Ecto neural progenitor cell (in vitro differentiated cells): Measurements from ENCODE around the gene WDR89.
"Not testable (repeated sequence)": the region's sequence is repeated elsewhere in the genome, so short reads cannot be mapped to it uniquely, and the experiment has no call there.

Experiments
- DNase-seq: peaks from one replicate; pipeline ENCODE4 v3.0.0-alpha.2; 2018; ENCODE audit warnings: low spot score

WDR89 gene

DNA sequence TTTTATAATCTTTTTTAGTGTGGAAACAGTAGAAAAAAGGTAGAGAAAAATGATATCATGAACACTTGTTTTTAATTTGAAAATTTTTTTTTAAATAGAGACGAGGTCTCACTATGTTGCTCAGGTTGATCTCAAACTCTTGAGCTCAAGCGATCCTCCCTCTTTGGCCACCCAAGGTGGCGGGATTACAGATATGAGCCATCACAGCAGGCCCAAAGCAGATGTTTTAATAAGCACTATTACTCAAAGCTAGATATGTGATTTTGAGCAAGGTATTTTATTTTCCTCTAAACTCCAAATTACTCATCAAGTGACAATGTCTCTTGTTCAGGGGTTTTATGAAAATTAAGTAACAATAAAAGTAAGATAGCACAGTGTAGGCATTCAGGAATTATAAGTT, 10.7 kb upstream of the WDR89 start:
- no peak for DNase-seq

DNA sequence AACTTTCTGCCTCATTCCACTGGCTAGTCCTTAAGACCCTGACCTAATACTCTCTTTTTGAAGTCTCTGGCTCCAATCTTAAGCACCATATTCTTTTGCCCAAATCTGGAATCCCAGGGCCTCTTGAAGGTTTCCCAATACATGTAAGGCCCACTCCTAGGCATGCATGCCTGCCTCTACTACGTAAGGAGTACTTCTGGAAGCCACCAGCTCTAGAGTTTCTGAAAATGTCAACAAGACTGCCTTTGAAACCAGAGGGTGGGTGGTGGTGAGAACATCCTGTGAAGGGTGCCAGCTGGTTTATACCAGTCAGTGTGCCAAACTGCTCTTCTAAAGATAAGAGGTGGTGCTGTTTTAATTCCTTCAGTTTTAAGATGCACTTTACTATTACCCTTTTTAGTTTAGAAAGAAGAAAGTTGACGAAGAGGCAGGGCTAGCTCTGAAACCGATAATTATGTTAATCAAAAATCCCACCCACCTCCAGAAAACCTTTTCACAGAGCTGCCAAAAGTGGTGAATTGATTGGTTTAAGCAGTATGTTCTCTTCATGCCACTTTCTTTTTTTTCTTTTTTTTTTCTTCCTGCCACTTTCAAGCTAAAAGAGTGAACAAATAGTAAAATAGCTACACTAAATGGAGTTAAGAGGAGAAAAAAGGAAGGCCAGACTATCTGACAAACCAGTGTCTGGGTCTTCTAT, 8.7 kb upstream of the WDR89 start:
- DNase-seq, result no peak

DNA sequence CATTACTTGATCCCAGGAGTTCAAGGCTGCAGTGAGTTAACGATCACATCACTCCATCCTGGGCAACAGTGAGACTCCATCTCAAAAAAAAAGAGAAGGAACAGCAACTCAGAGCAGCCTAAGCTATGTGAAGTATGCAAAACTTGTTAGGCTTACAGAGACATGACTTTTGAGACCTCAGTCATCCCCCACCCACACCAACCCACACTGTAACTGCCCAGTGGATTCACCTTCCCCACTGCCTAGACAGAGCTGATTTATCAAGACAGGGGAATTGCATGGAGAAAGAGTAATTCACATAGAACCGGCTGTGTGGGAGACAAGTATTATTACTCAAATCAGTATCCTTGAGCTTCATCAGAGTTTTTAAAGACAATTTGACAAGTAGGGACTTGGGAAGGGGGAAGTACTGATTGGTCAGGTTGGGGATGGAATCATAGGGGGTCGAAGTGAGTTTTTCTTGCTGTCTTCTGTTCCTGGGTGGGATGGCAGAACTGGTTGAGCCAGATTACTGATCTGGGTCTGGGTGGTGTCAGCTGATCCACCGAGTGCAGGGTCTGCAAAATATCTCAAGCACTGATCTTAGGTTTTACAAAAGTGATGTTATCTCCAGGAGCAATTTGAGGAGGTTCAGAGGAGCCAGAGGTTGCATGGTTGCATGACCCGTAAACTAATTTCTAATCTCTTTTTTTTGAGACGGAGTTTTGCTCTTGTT, 6.2 kb upstream of the WDR89 start:
- DNase-seq, result no peak

GRCh38 chr14:63644741-63645140, 3.1 kb upstream of the WDR89 start:
- no peak for DNase-seq

DNA sequence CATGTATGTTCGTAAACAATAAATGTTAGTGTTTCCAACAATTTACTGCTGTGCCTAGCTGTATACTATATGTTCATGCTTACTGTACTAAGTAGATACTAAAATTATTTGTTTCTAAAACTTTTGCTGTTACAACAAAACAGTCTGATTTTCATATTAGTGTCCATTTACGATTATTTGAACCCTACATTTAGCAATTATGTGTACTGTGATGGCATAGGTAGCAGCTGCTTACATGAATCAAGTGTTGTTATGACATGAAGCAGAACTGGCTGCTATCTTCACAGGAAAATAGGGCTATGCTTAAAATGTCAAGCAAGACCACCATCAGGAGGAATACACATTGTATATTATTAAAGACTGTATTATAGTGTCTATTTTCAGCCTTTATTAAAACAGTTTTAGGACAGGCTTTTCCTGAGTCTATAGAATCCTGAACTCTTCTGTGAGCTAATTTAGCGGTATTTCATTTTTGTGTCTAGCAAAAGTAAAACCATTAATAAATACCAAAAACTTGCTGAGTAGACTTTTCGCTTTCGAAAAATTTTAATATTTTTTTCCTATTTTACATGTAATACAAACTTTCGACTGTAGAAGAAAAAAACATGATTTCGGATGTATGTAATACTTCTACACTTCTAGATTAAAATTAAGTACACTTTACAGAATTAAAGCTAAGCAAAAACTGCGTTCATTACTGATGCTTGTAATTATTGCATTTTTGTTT, 1.1 kb upstream of the WDR89 start:
- no peak for DNase-seq

- peak; percentile 82 for DNase-seq
Observed at GRCh38 chr14:63642229-63642611, 549 bp upstream of the WDR89 start.

GRCh38 chr14:63638493-63638892, 3.2 kb downstream of the WDR89 start:
- DNase-seq, result no peak

- not testable (repeated sequence) for DNase-seq
Observed at GRCh38 chr14:63636094-63636635, 5.5 kb downstream of the WDR89 start.

GRCh38 chr14:63633801-63634200, 7.9 kb downstream of the WDR89 start:
- DNase-seq, result no peak

GRCh38 chr14:63632932-63633514, 8.6 kb downstream of the WDR89 start:
- no peak for DNase-seq

DNA sequence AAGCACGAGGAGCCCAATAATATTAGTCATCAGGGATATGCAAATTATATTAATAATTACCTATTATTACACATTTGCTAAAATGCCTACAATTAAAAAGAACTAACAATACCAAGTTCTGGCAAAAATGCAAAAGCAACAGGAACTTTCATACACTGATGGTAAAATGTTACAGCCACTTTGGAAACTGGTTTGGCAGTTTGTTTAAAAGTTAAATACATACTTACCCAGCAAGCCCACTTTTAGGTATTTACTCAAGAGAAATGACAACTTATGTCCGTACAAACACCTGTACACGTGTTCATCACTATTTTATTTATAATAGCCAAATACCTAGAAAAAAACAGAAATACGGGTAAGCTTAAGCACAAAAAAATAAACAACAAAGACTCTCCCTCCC, 17.0 kb downstream of the WDR89 start:
- no peak for DNase-seq

DNA sequence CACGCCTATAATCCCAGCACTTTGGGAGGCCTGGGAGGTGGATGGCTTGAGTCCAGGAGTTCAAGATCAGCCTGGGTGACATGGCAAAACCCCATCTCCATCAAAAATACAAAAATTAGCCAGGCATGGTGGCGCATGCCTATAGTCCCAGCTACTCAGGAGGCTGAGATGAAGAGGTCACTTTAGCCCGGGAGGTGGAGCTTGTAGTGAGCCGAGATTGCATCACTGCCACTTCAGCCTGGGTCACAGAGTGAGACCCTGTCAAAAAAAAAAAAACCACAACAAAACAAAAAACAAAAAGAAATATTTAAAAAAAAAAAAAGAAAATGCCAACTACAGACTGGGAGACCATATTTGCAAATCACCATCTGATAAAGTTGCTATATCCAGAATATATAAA, 17.5 kb downstream of the WDR89 start:
- DNase-seq, result no peak

DNA sequence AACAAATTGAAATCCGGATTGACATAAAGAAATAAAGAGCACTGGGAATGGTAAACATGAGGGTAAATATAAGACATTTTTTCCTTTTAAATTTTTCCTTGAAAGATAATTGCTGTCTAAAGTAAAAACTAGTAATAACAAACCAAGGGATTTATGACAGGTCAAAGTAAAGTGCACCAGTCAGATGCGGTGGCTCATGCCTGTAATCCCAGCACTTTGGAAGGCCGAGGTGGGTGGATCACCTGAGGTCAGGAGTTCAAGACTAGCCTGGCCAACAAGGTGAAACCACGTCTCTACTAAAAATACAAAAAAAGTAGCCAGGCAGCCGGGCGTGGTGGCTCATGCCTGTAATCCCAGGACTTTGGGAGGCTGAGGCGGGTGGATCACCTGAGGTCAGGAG, 19.7 kb downstream of the WDR89 start:
- not testable (repeated sequence) for DNase-seq

- no peak for DNase-seq
Observed at GRCh38 chr14:63616015-63616414, 25.7 kb downstream of the WDR89 start.

DNA sequence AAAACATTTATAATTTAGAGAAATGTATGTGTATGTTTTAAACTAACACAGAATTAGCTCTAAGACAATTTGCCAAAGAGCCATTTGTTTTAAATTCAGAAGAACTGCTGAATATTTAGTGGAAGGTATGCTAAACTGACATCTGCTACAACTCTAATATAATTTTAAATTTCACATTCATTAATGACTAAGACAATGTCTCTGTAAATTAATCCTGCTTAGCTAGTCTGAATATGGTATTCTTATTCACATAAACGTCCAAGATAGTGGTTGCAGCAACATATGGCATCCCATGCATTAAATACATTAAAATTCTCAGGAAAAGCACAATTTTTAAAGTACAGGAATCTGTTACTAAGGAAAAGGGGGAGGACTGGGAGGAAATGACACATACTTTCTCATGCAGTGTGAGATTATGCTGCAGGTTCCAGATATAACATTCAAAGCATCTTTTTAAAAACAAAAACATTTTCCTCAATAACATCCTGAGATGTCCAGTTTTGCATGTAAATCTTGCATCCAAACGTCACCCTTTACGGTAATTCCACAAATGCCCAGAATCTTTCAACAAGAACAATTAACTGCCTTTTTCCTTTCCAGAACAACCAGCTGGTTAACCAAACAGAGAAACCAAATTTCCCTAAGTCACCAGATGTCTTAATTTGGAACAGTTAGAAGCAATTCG, 26.9 kb downstream of the WDR89 start:
- no peak for DNase-seq

DNA sequence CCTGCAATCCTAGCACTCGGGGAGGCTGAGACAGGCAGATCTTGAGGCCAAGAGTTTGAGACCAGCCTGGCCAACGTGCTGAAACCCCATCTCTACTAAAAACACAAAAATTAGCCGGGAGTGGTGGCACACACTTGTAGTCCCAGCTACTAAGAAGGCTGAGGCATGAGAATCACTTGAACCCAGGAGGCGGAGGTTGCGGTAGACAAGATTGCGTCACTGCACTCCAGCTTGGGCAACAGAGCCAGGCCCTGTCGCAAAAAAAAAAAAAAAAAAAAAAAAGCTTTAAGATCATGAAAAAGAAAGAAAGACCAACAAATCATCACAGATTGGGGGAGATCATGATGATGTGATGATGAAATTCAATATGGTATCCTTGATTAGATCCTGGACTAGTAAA, 30.6 kb downstream of the WDR89 start:
- no peak for DNase-seq

GRCh38 chr14:63605041-63605532, 36.6 kb downstream of the WDR89 start:
- no peak for DNase-seq

DNA sequence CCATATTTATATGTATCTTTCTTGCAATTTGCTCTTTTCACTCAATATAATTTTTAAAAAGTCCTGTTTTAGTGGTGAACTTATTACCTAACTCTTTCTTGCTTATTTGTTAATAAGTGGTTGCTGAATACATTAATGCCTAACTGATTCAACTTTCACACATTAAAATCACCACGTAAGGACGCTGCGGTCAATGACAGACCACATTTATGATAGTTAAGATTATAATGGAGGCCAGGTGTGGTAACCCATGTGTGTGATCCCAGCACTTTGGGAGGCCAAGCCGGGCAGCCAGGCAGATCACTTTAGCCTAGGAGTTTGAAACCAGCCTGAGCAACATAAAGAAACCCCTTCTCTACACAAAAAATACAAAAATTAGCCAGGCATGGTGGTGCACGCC, 37.0 kb downstream of the WDR89 start:
- no peak for DNase-seq

DNA sequence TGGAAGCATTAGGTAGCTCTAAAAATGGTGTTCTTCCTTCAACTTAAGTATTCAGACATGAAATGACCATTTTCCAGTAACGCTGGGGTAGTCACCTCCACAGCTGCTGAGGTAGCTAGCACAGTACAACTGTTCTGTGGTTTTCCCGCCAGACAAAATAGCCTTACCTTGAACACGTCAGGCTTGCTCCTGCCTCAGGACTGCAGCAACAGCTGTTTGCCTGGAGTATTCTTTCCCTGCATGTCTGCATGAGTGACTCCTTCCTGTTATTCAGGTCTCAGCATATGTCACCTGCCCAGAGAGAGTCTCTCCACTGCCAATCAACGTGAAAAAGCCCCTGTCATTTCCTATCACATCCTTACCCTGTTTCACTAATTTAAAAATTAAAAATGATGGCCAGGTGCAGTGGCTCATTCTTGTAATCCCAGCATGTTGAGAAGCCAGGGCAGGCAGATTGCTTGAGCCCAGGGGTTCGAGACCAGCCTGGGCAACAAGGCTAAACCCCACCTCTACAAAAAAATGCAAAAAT, 37.9 kb downstream of the WDR89 start:
- DNase-seq, result no peak

- no peak for DNase-seq
Observed at GRCh38 chr14:63598807-63599206, 42.9 kb downstream of the WDR89 start.

GRCh38 chr14:63596998-63597658, 44.5 kb downstream of the WDR89 start:
- DNase-seq, result no peak
